Activated T-helper 17 cell treated with anti-CD3 and anti-CD28 coated beads, Interleukin-2, amount 50 U/mL, for 72 hours (primary cell): ENCODE data around the gene SLC35F3. TPM values are rescaled to one million over a fixed set of nuclear protein-coding genes. Genes with fewer than 3 reads are reported as not detected.

Source experiments
- ATAC-seq: fragments of 150-1000 bp; cut with Tn5 transposase; replicated peaks from 2 replicates; pipeline ENCODE4 v1.10.0; 2021; ENCODE audit warnings: mild to moderate bottlenecking, moderate library complexity
- H3K27ac Mint-ChIP-seq: one replicate; pipeline ENCODE4 v1.8.0; 2022; ENCODE audit warnings: mixed read lengths
- H3K27me3 Mint-ChIP-seq: one replicate; pipeline ENCODE4 v1.8.0; 2022; ENCODE audit warnings: mixed read lengths
- H3K36me3 Mint-ChIP-seq: one replicate; pipeline ENCODE4 v1.8.0; 2022; ENCODE audit warnings: low read depth, mild to moderate bottlenecking, mixed read lengths
- H3K4me1 Mint-ChIP-seq: one replicate; pipeline ENCODE4 v1.8.0; 2022; ENCODE audit warnings: mixed read lengths
- H3K4me3 Mint-ChIP-seq: one replicate; pipeline ENCODE4 v1.8.0; 2022; ENCODE audit warnings: mild to moderate bottlenecking, mixed read lengths
- H3K9me3 Mint-ChIP-seq: one replicate; pipeline ENCODE4 v1.8.0; 2022; ENCODE audit warnings: mixed read lengths
- total RNA-seq, 2 donors: library from RNA; stranded (reverse); gene quantifications; one replicate each; pipeline ENCODE4 v1.2.3, GENCODE V29; 2022

SLC35F3 gene
- total RNA-seq, 2 donors from 2014 or later, result 0.13 to 1.5 TPM

GRCh38 chr1:234276151-234276788 is 371.8 kb downstream of the SLC35F3 start:
- Mint-ChIP-seq H3K27me3 (peaks cover 34% of the 10 kb centered on the region), H3K4me1 (no peaks in the 10 kb centered on the region), H3K27ac (no peak overlapping the region), H3K4me3 (no peak overlapping the region), H3K9me3 (no peaks in the 10 kb centered on the region), H3K36me3 (no peaks in the 10 kb centered on the region)
- ATAC-seq, result no peak

GRCh38 chr1:234277161-234277868 is 372.8 kb downstream of the SLC35F3 start:
- H3K9me3 Mint-ChIP-seq, result no peaks in the 10 kb centered on the region
- no peak for ATAC-seq
- H3K27me3 Mint-ChIP-seq, result peaks cover 33% of the 10 kb centered on the region
- no peak overlapping the region for H3K27ac Mint-ChIP-seq
- no peaks in the 10 kb centered on the region for H3K4me1 Mint-ChIP-seq
- no peaks in the 10 kb centered on the region for H3K36me3 Mint-ChIP-seq
- H3K4me3 Mint-ChIP-seq, result no peak overlapping the region

- Mint-ChIP-seq H3K27ac (no peak overlapping the region), H3K36me3 (no peaks in the 10 kb centered on the region), H3K4me1 (no peaks in the 10 kb centered on the region), H3K27me3 (peaks cover 18% of the 10 kb centered on the region), H3K9me3 (no peaks in the 10 kb centered on the region), H3K4me3 (no peak overlapping the region)
- ATAC-seq, result no peak
Measured at GRCh38 chr1:234279021-234279420, 374.5 kb downstream of the SLC35F3 start.

GRCh38 chr1:234280500-234280899 is 376.0 kb downstream of the SLC35F3 start:
- ATAC-seq, result no peak
- Mint-ChIP-seq H3K4me1 (no peaks in the 10 kb centered on the region), H3K27me3 (peaks cover 18% of the 10 kb centered on the region), H3K9me3 (no peaks in the 10 kb centered on the region), H3K36me3 (no peaks in the 10 kb centered on the region), H3K27ac (no peak overlapping the region), H3K4me3 (no peak overlapping the region)

- Mint-ChIP-seq H3K27ac (no peak overlapping the region), H3K4me1 (no peaks in the 10 kb centered on the region), H3K27me3 (peaks cover 17% of the 10 kb centered on the region), H3K4me3 (no peak overlapping the region), H3K9me3 (no peaks in the 10 kb centered on the region), H3K36me3 (no peaks in the 10 kb centered on the region)
- no peak for ATAC-seq
Measured at GRCh38 chr1:234281826-234282489, 377.5 kb downstream of the SLC35F3 start.

GRCh38 chr1:234286206-234286605 is 381.7 kb downstream of the SLC35F3 start:
- no peak for ATAC-seq
- Mint-ChIP-seq H3K27ac (no peak overlapping the region), H3K4me1 (no peaks in the 10 kb centered on the region), H3K27me3 (peaks cover 19% of the 10 kb centered on the region), H3K4me3 (no peak overlapping the region), H3K36me3 (no peaks in the 10 kb centered on the region), H3K9me3 (peaks cover 6% of the 10 kb centered on the region)

- ATAC-seq, result no peak
- peaks cover 6% of the 10 kb centered on the region for H3K9me3 Mint-ChIP-seq
- no peak overlapping the region for H3K4me3 Mint-ChIP-seq
- H3K4me1 Mint-ChIP-seq, result no peaks in the 10 kb centered on the region
- H3K27ac Mint-ChIP-seq, result no peak overlapping the region
- peaks cover 23% of the 10 kb centered on the region for H3K27me3 Mint-ChIP-seq
- no peaks in the 10 kb centered on the region for H3K36me3 Mint-ChIP-seq
Measured at GRCh38 chr1:234288946-234289345, 384.5 kb downstream of the SLC35F3 start.

DNA sequence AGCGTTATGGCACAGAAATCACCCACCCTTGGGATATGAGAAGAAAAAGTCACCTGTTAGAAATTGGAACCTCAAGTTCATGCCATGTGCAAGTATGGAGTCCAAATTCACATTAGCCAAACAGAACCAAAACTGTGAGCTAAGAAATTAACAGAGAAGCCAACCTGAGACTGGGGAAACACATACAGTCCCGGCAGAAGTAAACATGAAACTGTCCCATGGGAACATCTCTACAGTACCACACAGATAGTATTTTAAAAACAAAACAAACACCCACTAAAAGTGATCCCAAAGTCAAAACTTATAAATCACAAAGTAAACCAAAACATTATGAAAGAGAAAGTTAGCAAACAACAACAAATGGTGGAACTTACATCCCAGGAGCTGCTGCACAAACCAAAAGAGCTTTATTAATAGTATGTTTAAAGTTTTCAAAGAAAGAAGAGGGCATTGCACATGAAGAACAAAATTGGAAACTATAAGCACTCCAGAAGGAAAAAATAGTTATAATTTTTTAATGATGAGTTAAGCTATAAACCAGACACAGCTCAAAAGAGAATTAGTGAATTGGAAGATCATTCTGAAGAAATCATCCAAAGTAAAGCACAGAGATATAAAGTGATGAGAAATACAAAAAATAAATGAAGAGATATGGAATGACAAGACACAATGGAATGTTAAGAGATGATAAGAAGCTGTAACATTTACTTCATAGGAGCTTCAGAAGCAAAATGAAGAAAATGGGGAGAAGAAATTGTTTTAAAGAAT is 385.2 kb downstream of the SLC35F3 start:
- H3K36me3 Mint-ChIP-seq, result no peaks in the 10 kb centered on the region
- H3K4me3 Mint-ChIP-seq, result no peak overlapping the region
- H3K4me1 Mint-ChIP-seq, result no peaks in the 10 kb centered on the region
- peaks cover 6% of the 10 kb centered on the region for H3K9me3 Mint-ChIP-seq
- ATAC-seq, result no peak
- peaks cover 21% of the 10 kb centered on the region for H3K27me3 Mint-ChIP-seq
- no peak overlapping the region for H3K27ac Mint-ChIP-seq

DNA sequence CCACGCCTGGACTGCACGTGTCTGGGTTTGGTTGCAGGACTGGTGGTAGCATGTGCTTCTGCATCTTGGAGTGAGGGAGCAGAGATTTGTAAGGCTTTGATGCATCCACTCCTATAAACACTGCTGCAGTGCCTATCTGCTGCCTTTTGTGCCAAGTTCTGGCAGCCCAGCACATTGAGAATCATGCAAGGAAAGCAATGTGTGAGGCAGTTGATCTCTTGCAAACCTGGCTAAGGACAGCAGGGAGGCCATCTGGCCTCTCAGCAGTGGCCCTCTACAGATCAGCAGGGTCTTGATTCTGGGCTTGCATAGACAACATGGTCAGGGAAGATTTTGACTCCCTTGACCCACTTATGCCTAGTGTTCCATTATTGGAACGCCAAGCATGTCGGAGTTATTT is 387.5 kb downstream of the SLC35F3 start:
- Mint-ChIP-seq H3K27ac (no peak overlapping the region), H3K4me3 (no peak overlapping the region), H3K4me1 (no peaks in the 10 kb centered on the region), H3K36me3 (no peaks in the 10 kb centered on the region), H3K27me3 (peaks cover 34% of the 10 kb centered on the region), H3K9me3 (peaks cover 6% of the 10 kb centered on the region)
- no peak for ATAC-seq

- peaks cover 38% of the 10 kb centered on the region for H3K27me3 Mint-ChIP-seq
- no peak overlapping the region for H3K27ac Mint-ChIP-seq
- peaks cover 6% of the 10 kb centered on the region for H3K9me3 Mint-ChIP-seq
- H3K36me3 Mint-ChIP-seq, result no peaks in the 10 kb centered on the region
- no peak for ATAC-seq
- no peaks in the 10 kb centered on the region for H3K4me1 Mint-ChIP-seq
- H3K4me3 Mint-ChIP-seq, result no peak overlapping the region
Measured at GRCh38 chr1:234292548-234292947, 388.1 kb downstream of the SLC35F3 start.

GRCh38 chr1:234294109-234294817 is 389.8 kb downstream of the SLC35F3 start:
- no peak for ATAC-seq
- Mint-ChIP-seq H3K36me3 (no peaks in the 10 kb centered on the region), H3K9me3 (peaks cover 6% of the 10 kb centered on the region), H3K4me1 (no peaks in the 10 kb centered on the region), H3K27ac (no peak overlapping the region), H3K27me3 (peaks cover 44% of the 10 kb centered on the region), H3K4me3 (no peak overlapping the region)

DNA sequence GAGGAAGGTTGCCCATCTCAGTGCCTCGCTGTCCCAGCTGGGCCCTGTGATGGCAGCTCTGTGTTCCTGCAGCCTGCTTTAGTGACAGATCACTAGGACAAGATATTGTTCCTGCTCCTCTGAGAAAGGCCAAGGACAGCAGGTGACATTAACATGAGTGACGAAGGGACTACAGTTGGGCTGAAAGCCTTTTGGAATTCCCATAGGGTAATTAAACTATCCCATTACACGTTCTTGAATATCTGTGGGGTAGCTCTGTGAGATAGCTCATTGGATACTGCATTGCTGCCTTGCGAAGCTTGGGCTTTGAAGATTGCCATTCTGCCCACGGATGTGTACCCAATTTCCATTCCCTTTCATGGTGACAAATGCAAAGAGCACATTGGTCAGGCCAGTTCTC is 390.6 kb downstream of the SLC35F3 start:
- Mint-ChIP-seq H3K36me3 (no peaks in the 10 kb centered on the region), H3K9me3 (no peaks in the 10 kb centered on the region), H3K27me3 (peaks cover 38% of the 10 kb centered on the region), H3K27ac (no peak overlapping the region), H3K4me1 (no peaks in the 10 kb centered on the region), H3K4me3 (no peak overlapping the region)
- ATAC-seq, result no peak

- ATAC-seq, result no peak
- H3K27me3 Mint-ChIP-seq, result peaks cover 37% of the 10 kb centered on the region
Measured at GRCh38 chr1:234295626-234296025, 391.1 kb downstream of the SLC35F3 start.

GRCh38 chr1:234296496-234296895 is 392.0 kb downstream of the SLC35F3 start:
- Mint-ChIP-seq H3K4me1 (no peaks in the 10 kb centered on the region), H3K36me3 (no peaks in the 10 kb centered on the region), H3K4me3 (no peak overlapping the region), H3K9me3 (no peaks in the 10 kb centered on the region), H3K27ac (no peak overlapping the region), H3K27me3 (peaks cover 34% of the 10 kb centered on the region)
- ATAC-seq, result no peak

More at GRCh38 chr1:234295626-234296025, 391.1 kb downstream of the SLC35F3 start:
- H3K27ac Mint-ChIP-seq, result no peak overlapping the region
- H3K9me3 Mint-ChIP-seq, result no peaks in the 10 kb centered on the region
- no peak overlapping the region for H3K4me3 Mint-ChIP-seq
- H3K36me3 Mint-ChIP-seq, result no peaks in the 10 kb centered on the region
- H3K4me1 Mint-ChIP-seq, result no peaks in the 10 kb centered on the region
